Activated CD8-positive, alpha-beta memory T cell treated with anti-CD3 and anti-CD28 coated beads, Interleukin-2, amount 50 U/mL, for 48 hours (primary cell): Measurements from ENCODE around the gene SYCE1.

Experiments
- DNase-seq: peaks from one replicate; pipeline ENCODE4 v3.0.0-alpha.2; 2020

The SYCE1 gene

GRCh38 chr10:133511408-133511807 is 54.0 kb downstream of the SYCE1 start:
- DNase-seq, result no peak

GRCh38 chr10:133509700-133510099 is 55.7 kb downstream of the SYCE1 start:
- no peak for DNase-seq
